ENCODE results near the gene VPS45.
A peak's percentile ranks its signal among the peaks of the same experiment; 100 is the strongest.
"Not testable (repeated sequence)": the region's sequence is repeated elsewhere in the genome, so short reads cannot be mapped to it uniquely, and the experiment has no call there.

The VPS45 gene

GRCh38 chr1:150132372-150132771, 64.8 kb downstream of the VPS45 start:
- no peak for DNase-seq (ENCODE audit: low read depth)

- no peak for DNase-seq (ENCODE audit: low read depth)
These were observed 67.0 kb downstream of the VPS45 start for GRCh38 chr1:150134537-150134936.

- DNase-seq (ENCODE audit: low read depth) = not testable (repeated sequence)
These were observed 67.8 kb downstream of the VPS45 start for GRCh38 chr1:150135400-150135799.

- DNase-seq (ENCODE audit: low read depth) = no peak
These were observed 70.5 kb downstream of the VPS45 start for GRCh38 chr1:150138044-150138443.

GRCh38 chr1:150141452-150141851, 73.9 kb downstream of the VPS45 start:
- DNase-seq (ENCODE audit: low read depth) = no peak

GRCh38 chr1:150142083-150142482, 74.5 kb downstream of the VPS45 start:
- no peak for DNase-seq (ENCODE audit: low read depth)

- no peak for DNase-seq (ENCODE audit: low read depth)
These were observed 77.0 kb downstream of the VPS45 start for GRCh38 chr1:150144606-150145005.

- DNase-seq (ENCODE audit: low read depth) = not testable (repeated sequence)
These were observed 78.4 kb downstream of the VPS45 start for GRCh38 chr1:150146016-150146415.

- DNase-seq (ENCODE audit: low read depth) = no peak
These were observed 79.4 kb downstream of the VPS45 start for GRCh38 chr1:150146849-150147542.

GRCh38 chr1:150148837-150149270, 81.3 kb downstream of the VPS45 start:
- DNase-seq (ENCODE audit: low read depth) = no peak

GRCh38 chr1:150149271-150150132, 81.9 kb downstream of the VPS45 start, which contains the start of gene PLEKHO1:
Gene PLEKHO1 (plus strand): TSS chr1:150149916. CDS start chr1:150150258, 342 bp downstream.
- peak; percentile 76 for DNase-seq (ENCODE audit: low read depth)

GRCh38 chr1:150150133-150151021, 82.8 kb downstream of the VPS45 start:
- no peak for DNase-seq (ENCODE audit: low read depth)

- DNase-seq (ENCODE audit: low read depth) = peak; percentile 47
These were observed 84.0 kb downstream of the VPS45 start for GRCh38 chr1:150151291-150152181.

- DNase-seq (ENCODE audit: low read depth) = no peak
These were observed 84.6 kb downstream of the VPS45 start for GRCh38 chr1:150152182-150152536.

GRCh38 chr1:150152772-150153456, 85.3 kb downstream of the VPS45 start:
- DNase-seq (ENCODE audit: low read depth) = no peak

GRCh38 chr1:150154143-150154542, 86.6 kb downstream of the VPS45 start:
- DNase-seq (ENCODE audit: low read depth) = no peak

GRCh38 chr1:150155413-150156071, 88.0 kb downstream of the VPS45 start:
- no peak for DNase-seq (ENCODE audit: low read depth)

- DNase-seq (ENCODE audit: low read depth) = no peak
These were observed 89.5 kb downstream of the VPS45 start for GRCh38 chr1:150156868-150157603.

- no peak for DNase-seq (ENCODE audit: low read depth)
These were observed 92.0 kb downstream of the VPS45 start for GRCh38 chr1:150159550-150159949.
